HG02943 (cell line): ENCODE measurements around the gene VPS8.

ENCODE experiments used
- ATAC-seq: cut with Tn5 transposase; IDR thresholded peaks from one replicate; pipeline ENCODE4 v1.9.1; 2021; ENCODE audit warnings: mild to moderate bottlenecking, low read depth, moderate library complexity; ENCODE audit not compliant: unreplicated experiment

The VPS8 gene

GRCh38 chr3:184807549-184807948 lies 4.4 kb upstream of the VPS8 start:
- ATAC-seq: no peak

GRCh38 chr3:184808021-184808420 lies 3.9 kb upstream of the VPS8 start:
- no peak for ATAC-seq

DNA sequence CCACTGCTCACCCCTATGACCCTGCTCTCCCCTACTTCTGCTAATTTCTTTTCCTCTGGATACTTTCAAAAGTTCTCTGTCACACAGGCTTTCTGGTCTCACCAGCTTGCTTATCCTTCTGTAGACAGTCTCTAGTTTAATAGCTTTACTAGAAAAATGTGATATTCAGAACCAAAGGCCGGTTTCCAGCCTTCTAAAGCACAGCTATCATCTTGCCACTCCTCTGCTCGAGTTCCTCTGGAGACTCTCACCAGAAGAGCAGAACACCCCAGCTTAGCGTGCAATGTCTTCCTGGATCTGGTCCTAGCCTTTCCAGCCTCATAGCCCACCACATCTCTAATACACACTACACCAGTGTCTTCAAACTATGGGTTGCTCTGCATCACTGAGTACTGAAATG lies 1.8 kb upstream of the VPS8 start:
- no peak for ATAC-seq

DNA sequence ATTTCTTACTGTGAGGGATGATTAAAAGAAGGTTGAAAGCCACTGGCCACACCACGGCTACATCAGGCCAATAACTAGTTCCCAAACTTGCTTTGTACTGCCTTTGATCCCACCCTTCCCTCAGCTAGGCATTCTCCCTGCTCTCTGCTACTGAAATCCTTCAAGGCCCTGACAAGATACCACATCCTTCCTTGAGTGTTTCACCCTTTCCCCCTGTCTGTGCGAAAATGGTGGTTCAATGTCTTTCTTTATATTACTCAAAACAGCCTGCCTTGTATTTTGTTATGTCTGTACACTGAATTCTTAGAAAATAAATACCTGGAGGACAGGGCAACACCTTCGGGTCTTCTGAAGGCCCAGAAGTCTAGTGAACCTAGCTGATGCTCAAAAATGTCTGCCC lies 932 bp upstream of the VPS8 start:
- ATAC-seq: no peak

DNA sequence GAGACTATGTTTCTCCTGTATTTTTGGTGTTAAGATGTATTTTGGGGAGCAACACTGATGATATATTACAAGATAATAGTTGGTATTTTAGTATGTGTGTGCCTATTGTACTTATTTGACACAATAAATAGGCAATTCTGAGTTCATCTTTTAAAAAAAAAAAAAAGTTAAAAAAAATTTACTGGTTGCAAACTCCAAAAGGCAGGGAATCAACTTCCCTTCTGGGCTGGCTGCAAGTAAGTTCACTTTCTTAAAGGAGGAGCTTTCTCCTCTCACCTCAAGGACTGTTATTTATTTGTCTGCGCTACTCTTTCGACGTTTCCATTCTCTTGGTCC lies 335 bp upstream of the VPS8 start:
- ATAC-seq: no peak

- ATAC-seq: peak; percentile 36
These were observed 686 bp downstream of the VPS8 start for GRCh38 chr3:184812662-184813042.

- no peak for ATAC-seq
These were observed 1.4 kb downstream of the VPS8 start for GRCh38 chr3:184813357-184813756.

DNA sequence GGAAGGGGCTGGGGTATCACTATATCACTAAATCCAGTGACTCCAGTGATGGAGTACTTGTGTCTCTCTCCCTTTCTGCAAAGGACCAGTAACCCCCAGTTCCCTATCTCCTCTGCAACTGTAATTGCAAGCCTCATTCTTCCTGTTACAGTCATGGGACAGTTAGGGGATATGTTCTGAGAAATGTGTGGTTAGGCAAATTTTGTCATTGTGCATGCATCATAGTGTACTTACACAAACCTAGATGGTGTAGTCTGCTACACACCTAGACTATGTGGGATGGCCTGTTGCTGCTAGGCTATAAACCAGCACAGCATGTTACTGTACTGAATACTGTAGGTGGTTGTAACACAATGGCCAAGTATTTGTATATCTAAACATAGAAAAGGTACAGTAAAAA lies 2.2 kb downstream of the VPS8 start:
- no peak for ATAC-seq

DNA sequence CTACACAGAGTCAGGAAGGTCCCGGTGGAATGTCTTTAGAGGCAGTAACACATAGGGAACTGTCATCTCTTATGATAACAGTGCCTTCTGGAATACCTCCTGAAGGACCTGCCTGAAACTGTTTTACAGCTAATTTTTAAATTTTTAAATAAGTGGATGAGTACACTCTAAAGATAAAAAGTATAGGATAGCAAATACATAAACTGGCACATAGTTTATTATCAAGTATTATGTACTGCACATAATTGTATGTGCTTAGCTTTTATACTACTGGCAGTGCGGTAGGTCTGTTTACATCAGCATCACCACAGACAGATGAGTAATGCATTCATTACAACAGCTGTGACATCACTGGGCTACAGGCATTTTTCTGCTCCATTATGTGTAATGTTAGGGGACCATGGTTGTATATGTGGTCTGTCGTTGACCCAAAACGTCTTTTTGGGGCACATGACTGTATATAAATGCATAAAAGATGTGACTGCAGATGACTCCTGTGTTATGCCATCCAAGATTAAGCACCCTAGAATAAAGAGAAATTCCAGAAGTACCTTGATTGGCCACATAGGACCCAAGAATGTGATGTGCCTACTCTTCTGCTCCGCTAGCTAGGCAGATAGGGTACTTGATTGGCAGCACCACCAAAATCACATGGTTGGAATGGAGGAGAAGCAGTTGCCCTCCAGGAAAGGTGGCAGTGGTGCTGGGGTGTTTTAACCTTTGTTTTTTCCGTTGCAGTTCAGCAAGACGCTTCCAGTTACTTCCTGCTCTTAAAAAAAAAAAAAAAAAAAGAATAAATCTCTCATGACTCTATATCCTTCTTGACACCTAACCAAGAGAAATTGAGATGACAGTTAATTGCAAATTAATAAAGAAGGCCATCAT lies 3.3 kb downstream of the VPS8 start:
- ATAC-seq: no peak

GRCh38 chr3:184816614-184817013 lies 4.6 kb downstream of the VPS8 start:
- no peak for ATAC-seq

- ATAC-seq: no peak
These were observed 8.6 kb downstream of the VPS8 start for GRCh38 chr3:184820525-184820924.

DNA sequence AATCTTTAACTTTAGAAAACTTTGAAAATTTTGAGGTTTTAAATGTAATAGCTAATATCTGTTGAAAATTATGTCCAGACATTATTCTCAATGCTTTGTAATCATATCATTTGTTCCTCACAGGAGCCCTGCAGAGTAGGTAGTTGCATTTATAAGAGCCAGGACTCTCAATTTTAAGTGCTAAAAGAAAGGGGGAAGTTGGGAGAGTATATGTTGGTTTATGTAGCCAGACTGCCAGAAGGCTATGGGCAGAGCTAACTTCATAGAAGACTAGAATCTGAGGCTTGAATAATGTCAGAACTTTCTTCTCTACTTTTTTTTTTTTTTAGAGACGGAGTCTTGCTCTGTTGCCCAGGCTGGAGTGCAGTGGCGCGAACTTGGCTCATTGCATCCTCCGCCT lies 9.1 kb downstream of the VPS8 start:
- no peak for ATAC-seq

GRCh38 chr3:184822081-184822480 lies 10.1 kb downstream of the VPS8 start:
- ATAC-seq: no peak

- no peak for ATAC-seq
These were observed 10.7 kb downstream of the VPS8 start for GRCh38 chr3:184822654-184823053.

GRCh38 chr3:184823990-184824389 lies 12.0 kb downstream of the VPS8 start:
- ATAC-seq: no peak

- ATAC-seq: no peak
These were observed 13.3 kb downstream of the VPS8 start for GRCh38 chr3:184825121-184825820.

DNA sequence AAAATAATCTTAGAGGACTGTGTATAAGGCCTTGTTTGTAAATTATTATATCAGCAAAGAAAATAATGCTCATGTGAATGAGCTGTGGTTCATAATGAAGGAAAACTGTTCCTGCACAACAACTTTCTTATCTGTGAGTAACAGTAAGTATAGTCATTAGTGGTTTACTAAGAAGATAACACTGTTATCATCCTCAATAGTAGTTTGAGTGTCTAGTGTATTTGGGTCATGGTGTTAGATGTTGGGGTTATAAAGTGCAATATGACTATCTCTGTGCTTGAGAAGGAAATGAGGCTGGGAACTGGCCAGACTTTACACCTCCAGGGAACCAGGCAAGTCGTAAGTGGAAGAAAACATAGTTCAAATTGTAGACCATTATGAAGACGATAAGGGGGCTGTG lies 15.6 kb downstream of the VPS8 start:
- no peak for ATAC-seq

GRCh38 chr3:184832044-184832443 lies 20.1 kb downstream of the VPS8 start:
- ATAC-seq: no peak

DNA sequence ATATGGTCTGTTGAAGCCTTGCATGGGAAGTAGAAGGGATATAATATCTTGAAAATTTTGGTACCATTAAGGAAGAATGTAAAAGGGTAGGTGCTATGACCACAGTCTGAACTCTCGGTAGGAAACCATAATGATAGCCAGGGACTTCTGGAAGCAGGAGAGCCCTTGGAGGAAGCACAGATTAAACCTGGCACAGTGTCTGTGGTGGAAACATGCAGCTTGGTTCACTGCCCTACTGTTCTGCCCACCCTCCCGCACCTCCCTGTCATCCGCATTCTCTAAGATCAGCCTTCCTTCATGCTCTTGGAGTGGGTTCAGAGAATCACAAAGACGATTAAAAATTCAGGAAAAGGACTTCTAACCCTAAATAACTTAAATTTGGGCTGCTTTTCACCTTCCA lies 20.9 kb downstream of the VPS8 start:
- ATAC-seq: no peak

DNA sequence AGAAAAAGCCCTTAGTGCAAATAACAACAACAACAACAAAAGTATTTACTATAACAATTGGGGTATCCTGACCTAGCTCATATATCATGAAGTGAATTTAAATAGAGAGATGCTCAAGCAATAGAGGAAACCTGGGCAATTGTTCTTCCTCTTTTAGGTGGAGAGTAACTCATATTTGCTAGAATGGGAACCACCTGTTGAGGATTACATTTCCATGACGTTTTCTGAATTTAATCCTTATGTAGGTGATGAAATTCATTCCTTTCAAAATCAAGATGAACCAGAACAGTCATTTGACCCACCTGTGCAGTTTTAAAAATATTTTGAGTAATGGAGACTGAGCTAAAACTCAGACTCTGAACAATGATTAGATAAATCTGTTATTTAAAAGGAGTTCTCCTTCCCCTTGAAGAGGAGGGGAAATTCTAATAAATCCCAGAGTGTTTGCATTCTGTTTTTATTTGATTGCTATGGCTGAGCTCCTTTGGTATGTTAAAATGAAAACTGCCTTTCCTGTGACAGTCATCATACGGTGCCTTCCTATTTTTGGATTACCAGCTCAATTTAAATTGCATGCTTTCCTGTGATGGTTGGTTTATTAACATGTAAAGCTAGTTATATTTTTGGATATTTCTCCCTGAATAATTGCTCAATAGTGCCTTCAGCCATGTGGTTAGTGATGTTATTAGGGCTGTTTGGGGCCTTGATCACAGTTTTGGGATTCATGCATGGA lies 24.3 kb downstream of the VPS8 start:
- no peak for ATAC-seq

DNA sequence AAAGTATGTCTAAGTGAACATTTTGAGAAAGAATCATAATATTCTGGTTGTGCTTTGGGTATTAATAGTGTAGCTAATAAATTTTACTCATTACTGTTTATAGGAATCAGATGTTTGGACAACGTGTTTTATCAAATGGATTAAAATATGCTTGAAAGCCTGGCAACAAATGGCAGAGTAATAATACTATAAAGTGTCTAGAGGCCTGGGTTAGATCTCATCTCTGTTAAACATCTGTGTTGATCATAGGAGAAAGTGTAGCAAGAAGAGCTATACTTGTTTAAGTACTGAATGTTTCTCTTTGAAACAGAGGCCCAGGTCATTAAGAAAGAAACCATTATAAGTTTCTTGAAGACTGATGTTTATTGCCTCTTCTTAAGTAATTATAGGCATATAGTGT lies 30.5 kb downstream of the VPS8 start:
- no peak for ATAC-seq
